Measurements from ENCODE around the gene C22orf15. TPM values are rescaled to one million over a fixed set of nuclear protein-coding genes. Genes with fewer than 3 reads are reported as not detected.

Gene C22orf15
- total and polyA plus RNA-seq, 10 donors: 0.29 to 1.4 (median 0.73) TPM; not detected in 3

- Histone ChIP-seq H3K27ac (peak overlapping the region; percentile 1 to 100 (median 99)), H3K4me1 (peaks cover 18 to 88% (median 43%) of the 10 kb centered on the region in 6 donors), H3K9me3 (no peaks in the 10 kb centered on the region), H3K36me3 (peaks cover 0 to 36% (median 12%) of the 10 kb centered on the region in 6 donors), H3K27me3 (replicated peaks in 1 of 7) (no peaks in the 10 kb centered on the region), H3K4me3 (peak overlapping the region; percentile 58 to 93 (median 72))
- intact Hi-C loops (cut with DNase I; ENCODE audit: low total_unique reads): loop anchor here (5.0 kb wide), 1 partner anchor 70 kb away; no protein-coding TSS in a partner anchor
- 3 to 8% (median 5%) methylated on average over 3 to 5 of the region's 5 CpGs for WGBS, 5 donors
- TF ChIP-seq POLR2AphosphoS5 (IDR thresholded peaks at IDR 0.05) (no peak), POLR2A (IDR thresholded peaks at IDR 0.05) (no peak), CTCF (IDR thresholded peaks at IDR 0.05 in 8 of 11, conservative IDR thresholded peaks at IDR 0.05 in 3 of 11) (no peak)
- no peak for DNase-seq
These were observed 24.8 kb downstream of the C22orf15 start for GRCh38 chr22:23787600-23787896.

- Histone ChIP-seq H3K27me3 (replicated peaks in 1 of 7) (no peaks in the 10 kb centered on the region), H3K36me3 (peaks cover 0 to 40% (median 15%) of the 10 kb centered on the region in 6 donors), H3K27ac (peak overlapping the region in 7 of 8 donors; percentile 1 to 100 (median 99)), H3K4me1 (peaks cover 18 to 91% (median 43%) of the 10 kb centered on the region in 6 donors), H3K4me3 (peak overlapping the region; percentile 58 to 93 (median 72)), H3K9me3 (no peaks in the 10 kb centered on the region)
- TF ChIP-seq POLR2A (IDR thresholded peaks at IDR 0.05) (no peak), CTCF (IDR thresholded peaks at IDR 0.05 in 8 of 11, conservative IDR thresholded peaks at IDR 0.05 in 3 of 11) (no peak), POLR2AphosphoS5 (IDR thresholded peaks at IDR 0.05) (no peak)
- DNase-seq: no peak
- 67 to 80% (median 76%) methylated on average over 3 of the region's 3 CpGs for WGBS, 5 donors
- intact Hi-C loops (cut with DNase I; ENCODE audit: low total_unique reads): loop anchor here (5.0 kb wide), 1 partner anchor 71 kb away; no protein-coding TSS in a partner anchor
These were observed 25.1 kb downstream of the C22orf15 start for GRCh38 chr22:23787910-23788309.

DNA sequence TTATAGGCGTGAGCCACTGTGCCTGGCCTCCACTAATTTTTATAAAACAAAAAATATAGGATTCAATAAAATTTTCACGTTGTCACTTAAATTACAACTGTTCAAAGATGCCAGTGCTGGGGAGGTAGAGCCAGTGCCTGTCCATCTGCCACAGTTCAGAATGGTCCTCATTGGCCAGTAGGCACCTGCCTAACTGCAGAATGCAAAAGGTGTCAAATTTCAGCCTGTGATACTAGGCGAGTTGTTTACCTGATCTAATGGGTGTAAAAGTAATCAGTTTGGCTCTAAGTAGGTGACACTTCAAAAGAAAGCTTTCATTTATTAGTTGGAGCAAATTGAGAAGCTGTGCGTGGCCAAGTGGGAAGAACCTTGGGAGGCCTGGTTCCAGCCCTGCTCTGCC, 26.3 kb downstream of the C22orf15 start:
- peaks cover 18 to 79% (median 42%) of the 10 kb centered on the region in 6 donors for H3K4me1 ChIP-seq
- no peak overlapping the region for H3K27ac ChIP-seq
- no peak for TF ChIP-seq CTCF (IDR thresholded peaks at IDR 0.05 in 8 of 11, conservative IDR thresholded peaks at IDR 0.05 in 3 of 11)
- TF ChIP-seq POLR2AphosphoS5 (IDR thresholded peaks at IDR 0.05): no peak
- no peak for TF ChIP-seq POLR2A (IDR thresholded peaks at IDR 0.05)

GRCh38 chr22:23789638-23790037, 26.8 kb downstream of the C22orf15 start:
- intact Hi-C loops (cut with DNase I; ENCODE audit: low total_unique reads): loop anchor here (5.0 kb wide), 1 partner anchor 72 kb away; no protein-coding TSS in a partner anchor
- peak; percentile 24 for DNase-seq
- Histone ChIP-seq H3K4me1 (peaks cover 18 to 74% (median 42%) of the 10 kb centered on the region in 6 donors), H3K4me3 (no peak overlapping the region), H3K9me3 (no peaks in the 10 kb centered on the region), H3K36me3 (peaks cover 0 to 57% (median 32%) of the 10 kb centered on the region in 6 donors), H3K27me3 (replicated peaks in 1 of 7) (no peaks in the 10 kb centered on the region), H3K27ac (no peak overlapping the region)
- TF ChIP-seq POLR2AphosphoS5 (IDR thresholded peaks at IDR 0.05): no peak
- TF ChIP-seq POLR2A (IDR thresholded peaks at IDR 0.05): no peak
- TF ChIP-seq CTCF (IDR thresholded peaks at IDR 0.05 in 8 of 11, conservative IDR thresholded peaks at IDR 0.05 in 3 of 11): no peak
- 85 to 89% (median 88%) methylated on average over 3 to 4 of the region's 4 CpGs for WGBS, 5 donors

More for the DNA sequence above, 26.3 kb downstream of the C22orf15 start:
- 74 to 90% (median 89%) methylated on average over 4 of the region's 4 CpGs for WGBS, 5 donors
- Histone ChIP-seq H3K27me3 (replicated peaks in 1 of 7) (no peaks in the 10 kb centered on the region), H3K9me3 (no peaks in the 10 kb centered on the region), H3K36me3 (peaks cover 0 to 52% (median 27%) of the 10 kb centered on the region in 6 donors), H3K4me3 (no peak overlapping the region)
- intact Hi-C loops (cut with DNase I; ENCODE audit: low total_unique reads): loop anchor here (5.0 kb wide), 1 partner anchor 72 kb away; no protein-coding TSS in a partner anchor
- peak; percentile 14 for DNase-seq
